K562 (cell line): ENCODE results near the gene FGFBP3. TPM values are rescaled to one million over a fixed set of nuclear protein-coding genes. Genes with fewer than 3 reads are reported as not detected.

Experiments
- polyA plus RNA-seq, 8 experiments: library from polyadenylated mRNA; depleted of rRNA in 4 of 8; stranded (reverse) in 5 of 8; unstranded in 3 of 8; fragments of >200 nt; fragmentation: Nextera tagmentation in 2 of 8; fragmentation: Illumina TruSeq in 1 of 8; extraction: Ambion mirVana in 2 of 8; extraction: Trizol in 1 of 8; gene quantifications; 2 replicates each; pipeline versions ENCODE4 v1.2.1 to v1.2.3, GENCODE V29; 2011 to 2014; ENCODE audit warnings: inconsistent platforms in 1 of 8, missing spikeins in 1 of 8
- small RNA-seq: library from RNA; depleted of rRNA; stranded (forward); fragments of <200 nt; gene quantifications from one replicate; pipeline ENCODE3, GENCODE V24; 2014
- total RNA-seq, 7 experiments: library from RNA; depleted of rRNA in 6 of 7; stranded (reverse); fragments of >200 nt in 6 of 7; fragmentation: Illumina TruSeq in 2 of 7; extraction: Trizol in 2 of 7; gene quantifications; 2 replicates each; pipeline versions ENCODE4 v1.2.1 to v1.2.3, GENCODE V29; 2011 to 2021; ENCODE audit warnings: low replicate concordance in 1 of 7

Gene FGFBP3
- total and polyA plus RNA-seq, 9 of the 15 experiments (the other 6 are each of a cell fraction or from before 2014, with no cell fraction given) = 0.58 to 3.0 (median 1.5) TPM

Small RNA genes within 50 kb of the gene (small RNA-seq; reads per million reads assigned to genes)
- gene AL359198.2 = not detected

Other genes with a start within 250 kb of the FGFBP3 start
- 8.6 and 10.8 TPM in 2 replicates for gene TNKS2, start 111.1 kb downstream of the FGFBP3 start, total RNA-seq (2014; rRNA removed)
- 7.0 and 8.4 TPM in 2 replicates for gene TNKS2, start 111.1 kb downstream of the FGFBP3 start, total RNA-seq (2014; rRNA removed; fragmentation: Illumina TruSeq; extraction: Trizol)
- gene TNKS2, start 111.1 kb downstream of the FGFBP3 start, total RNA-seq (2015; rRNA removed; fragmentation: Illumina TruSeq; extraction: Trizol) = 5.1 and 5.8 TPM in 2 replicates
- gene TNKS2, start 111.1 kb downstream of the FGFBP3 start, total RNA-seq (2021) = 13.5 and 15.2 TPM in 2 replicates
- 15.2 and 19.8 TPM in 2 replicates for gene TNKS2, start 111.1 kb downstream of the FGFBP3 start, polyA plus RNA-seq (2011; rRNA removed)
- 12.9 and 14.1 TPM in 2 replicates for gene TNKS2, start 111.1 kb downstream of the FGFBP3 start, polyA plus RNA-seq (2014; fragmentation: Illumina TruSeq; extraction: Trizol)
- gene TNKS2, start 111.1 kb downstream of the FGFBP3 start, polyA plus RNA-seq (2014; fragmentation: Nextera tagmentation; extraction: Ambion mirVana) = 1 to 10 TPM; 3.5 to 6.0 TPM
- 9.2 TPM in 2 replicates for gene TNKS2, start 111.1 kb downstream of the FGFBP3 start, polyA plus RNA-seq (2014; rRNA removed)
- 23.6 and 26.3 TPM in 2 replicates for gene BTAF1, start 14.3 kb upstream of the FGFBP3 start, total RNA-seq (2014; rRNA removed)
- 38.8 and 43.3 TPM in 2 replicates for gene BTAF1, start 14.3 kb upstream of the FGFBP3 start, total RNA-seq (2014; rRNA removed; fragmentation: Illumina TruSeq; extraction: Trizol)
- 36.6 and 39.3 TPM in 2 replicates for gene BTAF1, start 14.3 kb upstream of the FGFBP3 start, total RNA-seq (2015; rRNA removed; fragmentation: Illumina TruSeq; extraction: Trizol)
- gene BTAF1, start 14.3 kb upstream of the FGFBP3 start, total RNA-seq (2021) = 28.8 and 30.5 TPM in 2 replicates
- gene BTAF1, start 14.3 kb upstream of the FGFBP3 start, polyA plus RNA-seq (2011; rRNA removed) = 70.7 and 86.7 TPM in 2 replicates
- gene BTAF1, start 14.3 kb upstream of the FGFBP3 start, polyA plus RNA-seq (2014; fragmentation: Illumina TruSeq; extraction: Trizol) = 24.5 and 26.7 TPM in 2 replicates
- 1 to 10 TPM; 6.6 to 9.7 TPM for gene BTAF1, start 14.3 kb upstream of the FGFBP3 start, polyA plus RNA-seq (2014; fragmentation: Nextera tagmentation; extraction: Ambion mirVana)
- 32.0 and 39.5 TPM in 2 replicates for gene BTAF1, start 14.3 kb upstream of the FGFBP3 start, polyA plus RNA-seq (2014; rRNA removed)